T follicular helper cell (primary cell): ENCODE measurements around the gene AADACL3.
"Not testable (repeated sequence)": the region's sequence is repeated elsewhere in the genome, so short reads cannot be mapped to it uniquely, and the experiment has no call there.

Experiments used
- DNase-seq: peaks from one replicate; pipeline ENCODE4 v3.0.0-alpha.2; 2020; ENCODE audit warnings: low read depth
- total RNA-seq, 2 experiments: gene quantifications; one replicate each; lab custom pipeline; 2026; lab: John Stamatoyannopoulos, UW

Gene AADACL3
- 0 to 0.06 reads per million in 2 experiments for total RNA-seq

- DNase-seq, result no peak
Measured at GRCh38 chr1:12715896-12716437, at the start of gene AADACL3. AADACL3 (plus strand) TSS chr1:12716110; CDS start chr1:12716177, 67 bp downstream.

- no peak for DNase-seq
Measured at GRCh38 chr1:12666141-12666735, 49.7 kb upstream of the AADACL3 start.

- no peak for DNase-seq
Measured at GRCh38 chr1:12669529-12670068, 46.3 kb upstream of the AADACL3 start.

- no peak for DNase-seq
Measured at GRCh38 chr1:12674358-12674757, 41.6 kb upstream of the AADACL3 start.

- not testable (repeated sequence) for DNase-seq
Measured at GRCh38 chr1:12676122-12676521, 39.8 kb upstream of the AADACL3 start.

GRCh38 chr1:12677565-12677964 lies 38.3 kb upstream of the AADACL3 start:
- no peak for DNase-seq

GRCh38 chr1:12678350-12678749 lies 37.6 kb upstream of the AADACL3 start:
- DNase-seq, result no peak

GRCh38 chr1:12678820-12679219 lies 37.1 kb upstream of the AADACL3 start:
- no peak for DNase-seq

- no peak for DNase-seq
Measured at GRCh38 chr1:12690156-12690555, 25.8 kb upstream of the AADACL3 start.

GRCh38 chr1:12692967-12693782 lies 22.7 kb upstream of the AADACL3 start:
- DNase-seq, result no peak

GRCh38 chr1:12696658-12697057 lies 19.3 kb upstream of the AADACL3 start:
- DNase-seq, result no peak

GRCh38 chr1:12697397-12697796 lies 18.5 kb upstream of the AADACL3 start:
- DNase-seq, result no peak

GRCh38 chr1:12703821-12704451 lies 12.0 kb upstream of the AADACL3 start:
- DNase-seq, result no peak

- no peak for DNase-seq
Measured at GRCh38 chr1:12706061-12706460, 9.8 kb upstream of the AADACL3 start.

GRCh38 chr1:12708396-12709090 lies 7.4 kb upstream of the AADACL3 start:
- DNase-seq, result no peak

GRCh38 chr1:12709091-12709491 lies 6.8 kb upstream of the AADACL3 start:
- no peak for DNase-seq

- DNase-seq, result no peak
Measured at GRCh38 chr1:12709696-12710095, 6.2 kb upstream of the AADACL3 start.

GRCh38 chr1:12711536-12711935 lies 4.4 kb upstream of the AADACL3 start:
- DNase-seq, result no peak

GRCh38 chr1:12712076-12712475 lies 3.8 kb upstream of the AADACL3 start:
- DNase-seq, result no peak

GRCh38 chr1:12712929-12713328 lies 3.0 kb upstream of the AADACL3 start:
- DNase-seq, result no peak

GRCh38 chr1:12713651-12714050 lies 2.3 kb upstream of the AADACL3 start:
- not testable (repeated sequence) for DNase-seq
